ENCODE measurements around the gene FIBCD1. TPM values are rescaled to one million over a fixed set of nuclear protein-coding genes. Genes with fewer than 3 reads are reported as not detected.

FIBCD1 gene
- total and polyA plus RNA-seq, 9 of the 15 experiments (the other 6 are each of a cell fraction or from before 2014, with no cell fraction given) = 0.53 to 1.2 (median 0.95) TPM; not detected in 4

GRCh38 chr9:130884542-130885483 is 54.2 kb downstream of the FIBCD1 start:
- TF ChIP-seq TSHZ1 (CRISPR knock-in tag; IDR thresholded peaks at IDR 0.05) (no peak), E2F1 (CRISPR knock-in tag; IDR thresholded peaks at IDR 0.05) (peak; percentile 74), ATF3 (IDR thresholded peaks at IDR 0.05) (no peak), ATF3 (CRISPR knock-in tag; conservative IDR thresholded peaks at IDR 0.05) (0 out of 2 replicates have a peak, but pooled peaks have one; percentile 41), HMGXB4 (CRISPR knock-in tag; IDR thresholded peaks at IDR 0.05) (peak; percentile 72; the same call in 1 of the 2 replicates), ZNF511 (CRISPR knock-in tag; IDR thresholded peaks at IDR 0.05) (no peak)
- Histone ChIP-seq H3K79me2 (ENCODE audit: control insufficient read depth, insufficient read depth, low read length) (no peaks in the 10 kb centered on the region), H3K9ac (ENCODE audit: insufficient read depth in 1 of 2, low read depth in 2 of 2, low read length in 2 of 2) (peak overlapping the region in 1 of 2 experiments; percentile 29; a peak in 2 of 4 replicates), H3K4me3 (no peak overlapping the region), H3K9me1 (ENCODE audit: control insufficient read depth, insufficient read depth, low read length) (peaks cover 12% of the 10 kb centered on the region), H3K9me3 (replicated peaks; ENCODE audit: control insufficient read depth, insufficient read depth, low read depth, low read length) (no peaks in the 10 kb centered on the region), H3K4me2 (ENCODE audit: insufficient read depth, low read length) (no peak overlapping the region), H3K36me3 (ENCODE audit: control insufficient read depth, insufficient read depth, low read length) (peaks cover 88% of the 10 kb centered on the region), H3K4me1 (replicated peaks in 1 of 2; ENCODE audit: control insufficient read depth in 2 of 2, insufficient read depth in 2 of 2, low read length in 2 of 2) (peaks cover 0 to 40% of the 10 kb centered on the region in 2 experiments; a peak in 1 of 5 replicates), H4K20me1 (replicated peaks; ENCODE audit: control insufficient read depth, insufficient read depth, low read length) (peaks cover 38% of the 10 kb centered on the region), H3K27me3 (ENCODE audit: control insufficient read depth in 2 of 2, insufficient read depth in 2 of 2, low read length in 2 of 2) (no peaks in the 10 kb centered on the region), H3K27ac (ENCODE audit: extremely low read depth, low read depth, low read length) (no peak overlapping the region), H2AFZ (ENCODE audit: low read depth, low read length) (no peak overlapping the region)
- 93% methylated on average over 47 of the region's 47 CpGs for WGBS (ENCODE audit: insufficient coverage, low coverage, missing lambda C conversion rate)
- CTCF ChIA-PET (ENCODE audit: low intra/inter-chr PET ratio) = no interaction called here
- peak in 2 of 4 experiments; percentile 56 to 57 for DNase-seq (ENCODE audit: extremely low read depth in 1 of 4, low spot score in 3 of 4)
- in situ Hi-C loops (cut with MboI) = no loop called here
- no peak; the same call in 2 of the 3 replicates for ATAC-seq
- no TSS peak for BruUV-seq (replicated peaks)
- intact Hi-C loops (cut with micrococcal nuclease) = no loop called here
- POLR2A ChIA-PET = interaction anchor here (0.5 to 14.2 kb wide), 20 partner anchors 8 to 161 kb away, joined by 3 to 220 read pairs (median 4); partner anchors contain the start of gene QRFP
- no peak for FAIRE-seq

Data from K562 (cell line).